Jurkat, Clone E6-1 (cell line): ENCODE data around the gene DHRS2. TPM values are rescaled to one million over a fixed set of nuclear protein-coding genes. Genes with fewer than 3 reads are reported as not detected.
"Not testable (repeated sequence)": the region's sequence is repeated elsewhere in the genome, so short reads cannot be mapped to it uniquely, and the experiment has no call there.

ENCODE experiments used
- DNase-seq: peaks from one replicate; pipeline ENCODE4 v3.0.0-alpha.2; 2011; ENCODE audit warnings: low read depth, low spot score
- H3K4me3 ChIP-seq: 2 replicates; pipeline ENCODE4 v1.5.1; 2011; ENCODE audit warnings: mild to moderate bottlenecking, low read length, control low read depth, moderate library complexity
- polyA plus RNA-seq: library from polyadenylated mRNA; unstranded; fragments of >200 nt; gene quantifications from one replicate; pipeline ENCODE4 v1.2.1, GENCODE V29; 2012; ENCODE audit warnings: missing spikeins; ENCODE audit not compliant: insufficient read length, insufficient read depth

Gene DHRS2
- 2.7 TPM for polyA plus RNA-seq

DNA sequence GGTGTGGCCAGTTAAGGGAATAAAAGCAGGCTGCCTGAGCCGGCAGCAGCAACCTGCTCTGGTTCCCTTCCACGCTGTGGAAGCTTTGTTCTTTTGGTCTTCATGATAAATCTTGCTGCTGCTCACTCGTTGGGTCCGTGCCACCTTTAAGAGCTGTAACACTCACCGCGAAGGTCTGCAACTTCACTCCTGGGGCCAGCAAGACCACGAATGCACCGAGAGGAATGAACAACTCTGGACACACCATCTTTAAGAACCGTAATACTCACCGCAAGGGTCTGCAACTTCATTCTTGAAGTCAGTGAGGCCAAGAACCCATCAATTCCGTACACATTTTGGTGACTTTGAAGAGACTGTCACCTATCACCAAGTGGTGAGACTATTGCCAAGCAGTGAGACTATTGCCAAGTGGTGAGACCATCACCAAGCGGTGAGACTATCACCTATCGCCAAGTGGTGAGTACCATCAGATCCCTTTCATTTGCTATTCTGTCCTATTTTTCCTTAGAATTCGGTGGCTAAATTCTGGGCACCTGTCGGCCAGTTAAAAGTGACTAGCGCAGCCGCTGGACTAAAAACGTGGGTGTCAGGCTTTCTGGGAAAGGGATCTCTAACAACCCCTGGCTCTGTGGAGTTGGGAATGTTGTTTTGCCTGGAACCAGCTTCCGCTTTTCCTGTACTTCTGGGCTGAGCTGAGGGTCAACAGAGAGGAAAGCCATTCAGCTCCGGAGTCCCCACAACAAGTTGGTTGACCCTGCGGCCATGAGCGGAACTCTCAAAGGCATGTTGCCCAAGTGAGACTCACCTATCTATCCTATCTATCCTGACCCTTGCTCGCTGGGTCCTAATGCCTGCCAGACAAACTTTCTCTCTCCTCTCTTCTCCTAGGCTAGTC lies at the start of gene DHRS2:
TSS of gene DHRS2 (plus strand) at position 48 of the 895 bp plus-strand sequence. CDS start 2,501 bp downstream, outside the sequence.
- H3K4me3 ChIP-seq = no peak within 1 kb of the TSS
- no peak for DNase-seq

GRCh38 chr14:23588884-23589598 lies 47.1 kb upstream of the DHRS2 start:
- no peak overlapping the region for H3K4me3 ChIP-seq
- peak; percentile 73 for DNase-seq

DNA sequence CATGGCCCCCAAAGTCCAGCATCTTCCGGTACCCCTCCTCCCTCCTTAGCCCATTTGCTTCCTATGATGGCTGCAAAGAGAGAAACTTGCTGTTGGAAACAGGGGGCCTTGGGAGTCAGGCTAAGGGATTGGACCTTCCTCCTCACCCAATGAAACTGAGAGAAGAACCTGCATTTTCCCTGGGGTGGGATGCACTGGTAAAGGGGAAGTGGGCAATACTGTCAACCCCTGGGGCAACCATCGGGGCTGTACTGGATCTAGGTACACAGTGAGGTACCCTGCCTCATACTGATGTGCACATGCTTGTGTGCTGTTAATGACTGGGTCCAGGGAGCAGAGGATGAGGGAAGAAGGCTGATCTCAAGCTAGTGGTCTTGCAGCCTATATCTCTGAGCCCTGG lies 46.6 kb upstream of the DHRS2 start:
- no peak for DNase-seq
- no peak overlapping the region for H3K4me3 ChIP-seq

GRCh38 chr14:23590198-23590597 lies 46.0 kb upstream of the DHRS2 start:
- no peak overlapping the region for H3K4me3 ChIP-seq
- no peak for DNase-seq

- not testable (repeated sequence) for DNase-seq, H3K4me3 ChIP-seq
Measured at GRCh38 chr14:23594191-23594590, 42.0 kb upstream of the DHRS2 start.

- DNase-seq = no peak
- H3K4me3 ChIP-seq = no peak overlapping the region
Measured at GRCh38 chr14:23600322-23600707, 35.8 kb upstream of the DHRS2 start.

- H3K4me3 ChIP-seq = no peak overlapping the region
- no peak for DNase-seq
Measured at GRCh38 chr14:23600806-23601205, 35.4 kb upstream of the DHRS2 start.

DNA sequence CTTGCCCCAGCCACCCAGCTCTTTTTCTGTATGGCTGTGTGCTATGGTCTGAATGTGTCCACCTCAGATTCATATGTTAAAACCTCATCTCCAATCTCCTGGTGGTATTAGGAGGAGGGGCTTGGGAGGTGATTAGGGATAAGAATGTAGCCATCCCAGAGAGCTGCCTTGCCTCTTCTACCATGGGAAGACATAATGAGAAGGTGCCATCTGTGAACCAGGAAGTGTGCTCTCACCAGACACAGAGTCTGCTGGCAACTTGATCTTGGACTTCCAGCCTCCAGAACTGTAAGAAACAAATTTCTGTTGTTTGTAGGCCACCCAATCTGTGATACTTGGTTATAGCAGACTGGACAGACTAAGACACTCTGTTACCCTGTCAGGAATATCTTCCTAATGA lies 34.7 kb upstream of the DHRS2 start:
- no peak for DNase-seq
- H3K4me3 ChIP-seq = no peak overlapping the region

DNA sequence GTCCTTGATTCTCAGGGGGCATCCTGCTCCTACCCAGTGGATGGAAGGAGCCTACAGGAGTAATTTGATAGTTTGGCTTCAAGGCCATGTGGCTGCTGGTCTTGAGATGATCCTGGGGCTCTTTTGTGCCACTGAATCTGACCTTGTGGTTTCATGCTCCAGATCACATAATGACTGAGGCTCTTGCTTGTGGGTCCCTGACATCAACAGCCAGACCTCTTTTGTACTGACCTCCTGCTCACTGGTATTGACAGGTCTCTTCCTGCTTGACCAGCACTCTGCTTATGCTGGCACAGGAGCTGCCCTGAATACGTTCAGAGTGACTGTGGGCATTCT lies 34.4 kb upstream of the DHRS2 start:
- no peak overlapping the region for H3K4me3 ChIP-seq
- DNase-seq = no peak

GRCh38 chr14:23602181-23603095 lies 33.7 kb upstream of the DHRS2 start:
- no peak for DNase-seq
- H3K4me3 ChIP-seq = no peak overlapping the region

DNA sequence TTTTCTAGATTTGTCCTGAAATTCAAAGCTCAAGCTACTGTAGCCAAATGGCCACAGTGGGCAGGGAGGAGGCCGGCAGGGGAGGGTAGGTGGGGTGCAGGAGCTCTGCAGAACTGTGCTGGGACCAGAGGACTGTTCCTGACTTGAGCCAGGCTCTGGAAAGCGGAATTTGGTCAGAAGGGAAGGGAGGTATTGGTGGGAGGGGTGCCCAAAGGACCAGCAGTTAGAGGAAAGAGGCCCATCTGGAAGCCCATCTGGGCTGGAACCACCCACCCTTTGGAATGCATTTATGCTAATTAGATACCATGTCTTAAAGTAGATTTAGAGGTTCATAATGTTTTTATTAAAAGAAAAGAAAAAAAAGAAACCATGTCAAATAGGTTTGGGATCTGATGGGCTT lies 33.1 kb upstream of the DHRS2 start:
- no peak overlapping the region for H3K4me3 ChIP-seq
- DNase-seq = no peak

- H3K4me3 ChIP-seq = no peak overlapping the region
- no peak for DNase-seq
Measured at GRCh38 chr14:23604148-23604547, 32.0 kb upstream of the DHRS2 start.

GRCh38 chr14:23604675-23605170 lies 31.4 kb upstream of the DHRS2 start:
- no peak overlapping the region for H3K4me3 ChIP-seq
- DNase-seq = no peak

GRCh38 chr14:23605931-23606585 lies 30.1 kb upstream of the DHRS2 start:
- H3K4me3 ChIP-seq = no peak overlapping the region
- DNase-seq = no peak

DNA sequence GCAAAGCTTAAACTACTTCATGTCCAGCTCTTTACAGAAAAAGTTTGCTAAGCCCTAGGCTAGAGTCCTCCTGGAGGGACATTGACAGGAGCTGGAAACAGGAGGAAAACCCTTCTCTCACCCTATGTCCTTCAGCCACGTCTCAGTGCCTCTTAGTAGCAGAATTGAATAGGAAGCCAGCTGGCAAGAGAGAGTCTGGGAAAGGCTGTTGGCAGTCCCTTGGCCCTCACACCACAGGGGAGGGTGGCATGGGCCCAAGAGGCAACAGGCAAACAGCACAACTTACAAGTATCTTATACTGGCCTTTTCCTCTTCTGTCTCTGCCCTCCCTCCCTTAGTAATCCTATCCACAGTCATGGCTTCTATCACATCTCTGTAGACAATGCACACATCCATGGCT lies 27.7 kb upstream of the DHRS2 start:
- H3K4me3 ChIP-seq = no peak overlapping the region
- DNase-seq = no peak

- no peak overlapping the region for H3K4me3 ChIP-seq
- DNase-seq = no peak
Measured at GRCh38 chr14:23609001-23609400, 27.2 kb upstream of the DHRS2 start.

DNA sequence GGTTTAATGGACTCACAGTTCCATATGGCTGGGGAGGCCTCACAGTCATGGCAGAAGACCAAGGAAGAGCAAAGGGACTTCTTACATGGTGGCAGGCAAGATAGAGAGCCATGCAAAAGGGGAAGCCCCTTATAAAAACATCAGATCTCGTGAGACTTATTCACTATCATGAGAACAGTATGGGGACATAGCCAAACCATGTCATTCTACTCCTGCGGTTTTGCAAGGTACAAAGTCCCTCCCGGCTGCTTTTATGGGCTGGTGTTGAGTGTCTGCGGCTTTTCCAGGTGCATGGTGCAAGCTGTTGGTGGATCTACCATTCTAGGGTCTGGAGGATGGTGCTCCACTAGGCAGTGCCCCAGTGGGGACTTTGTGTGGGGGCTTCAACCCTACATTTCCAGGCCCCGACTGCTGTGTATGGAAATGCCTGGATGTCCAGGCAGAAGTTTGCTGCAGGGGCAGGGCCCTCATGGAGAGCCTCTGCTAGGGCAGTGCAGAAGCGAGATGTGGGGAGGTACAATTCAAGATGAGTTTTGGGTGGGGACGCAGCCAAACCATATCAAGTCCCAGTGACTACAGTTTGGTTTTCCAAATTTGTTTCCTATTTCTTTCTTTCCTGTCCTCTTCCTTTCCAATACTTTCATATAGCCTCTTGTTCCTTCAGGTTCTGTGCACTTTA lies 26.6 kb upstream of the DHRS2 start:
- DNase-seq, H3K4me3 ChIP-seq: not testable (repeated sequence)

DNA sequence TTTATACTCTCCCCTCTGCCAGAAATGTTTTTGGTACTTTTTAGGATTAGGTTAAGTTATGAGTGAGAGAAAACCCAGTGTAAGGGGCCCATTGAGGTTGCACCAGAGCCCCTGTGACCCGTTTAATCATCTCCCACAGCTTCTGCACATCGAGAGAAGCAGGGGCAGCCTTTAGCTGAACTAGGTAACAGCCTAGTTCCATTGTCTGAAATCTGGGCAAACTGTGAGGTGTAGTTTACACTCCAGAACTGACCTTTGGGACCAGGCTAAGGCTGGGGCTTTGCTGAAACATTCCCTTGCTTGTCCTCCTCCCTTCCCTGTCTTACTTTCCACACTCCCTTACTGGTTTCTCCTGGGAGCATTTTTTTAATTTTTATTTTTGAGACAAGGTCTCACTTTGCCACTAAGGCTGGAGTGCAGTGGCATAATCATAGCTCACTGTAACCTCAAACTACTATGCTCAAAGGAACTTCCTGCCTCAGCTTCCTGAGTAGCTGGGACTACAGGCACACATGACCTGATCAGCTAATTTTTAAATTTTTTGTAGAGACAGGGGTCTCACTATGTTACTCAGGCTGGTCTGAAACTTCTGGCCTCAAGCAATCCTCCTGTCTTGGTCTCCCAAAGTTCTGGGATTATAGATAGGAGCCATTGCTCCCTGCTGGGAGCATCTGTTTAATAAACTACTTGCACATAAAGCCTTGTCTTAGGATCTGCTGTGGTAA lies 25.9 kb upstream of the DHRS2 start:
- H3K4me3 ChIP-seq = no peak overlapping the region

More for the DNA sequence above, 25.9 kb upstream of the DHRS2 start:
- DNase-seq = peak; percentile 62
